Stimulated activated CD4-positive, alpha-beta T cell treated with anti-CD3 and anti-CD28 coated beads, Interleukin-12 subunit alpha, Interleukin-12 subunit beta, amount 100 ng/mL, for 4 hours (primary cell): Measurements from ENCODE around the gene CGREF1.

ENCODE experiments used
- DNase-seq: peaks from one replicate; pipeline ENCODE4 v3.0.0-alpha.2; 2020

Gene CGREF1, protein sequence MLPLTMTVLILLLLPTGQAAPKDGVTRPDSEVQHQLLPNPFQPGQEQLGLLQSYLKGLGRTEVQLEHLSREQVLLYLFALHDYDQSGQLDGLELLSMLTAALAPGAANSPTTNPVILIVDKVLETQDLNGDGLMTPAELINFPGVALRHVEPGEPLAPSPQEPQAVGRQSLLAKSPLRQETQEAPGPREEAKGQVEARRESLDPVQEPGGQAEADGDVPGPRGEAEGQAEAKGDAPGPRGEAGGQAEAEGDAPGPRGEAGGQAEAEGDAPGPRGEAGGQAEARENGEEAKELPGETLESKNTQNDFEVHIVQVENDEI

DNA sequence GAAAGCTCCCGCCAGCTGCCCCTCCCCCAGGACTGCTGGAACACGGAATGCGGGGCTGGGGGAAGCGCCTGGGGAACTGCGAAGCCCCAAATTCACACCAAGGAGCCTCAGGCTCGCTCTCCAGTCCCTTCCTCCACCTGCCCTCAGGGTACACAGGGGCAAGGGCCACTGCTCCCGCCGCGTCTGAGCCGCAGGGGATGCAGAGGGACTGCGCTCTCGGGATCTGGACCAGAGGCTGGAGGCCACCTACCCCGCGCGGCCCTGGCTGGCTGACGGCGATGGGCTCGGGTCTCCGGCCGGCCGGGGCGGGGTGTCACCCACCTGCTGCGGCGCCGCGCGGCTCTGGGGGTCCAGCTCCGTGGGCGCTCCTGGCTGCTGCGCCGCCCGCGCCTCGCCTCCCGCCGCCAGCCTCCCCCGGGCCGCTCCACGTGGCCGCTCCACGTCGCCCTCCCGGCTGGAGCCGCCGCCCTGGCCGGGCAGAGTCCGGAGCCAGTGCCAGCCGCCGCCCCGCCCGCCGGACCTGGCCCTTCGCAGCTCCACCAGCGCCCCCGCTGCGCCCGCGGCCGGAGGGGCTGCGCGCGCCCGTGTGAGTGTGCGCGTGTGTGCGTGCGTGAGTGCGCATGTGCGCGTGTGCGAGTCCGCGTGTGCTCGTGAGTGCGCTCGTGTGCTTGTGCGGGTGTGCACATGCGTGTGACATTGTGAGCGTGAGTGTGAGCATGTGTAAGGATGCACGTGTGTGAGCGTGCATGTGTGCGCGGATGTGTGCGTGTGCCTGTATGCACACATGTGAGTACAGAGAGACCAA is at the start of gene CGREF1:
Gene CGREF1, minus strand, starts transcription at position 604 of the 805 bp plus-strand sequence. CDS start 14,762 bp downstream, outside the sequence.
- DNase-seq: peak; percentile 29

DNA sequence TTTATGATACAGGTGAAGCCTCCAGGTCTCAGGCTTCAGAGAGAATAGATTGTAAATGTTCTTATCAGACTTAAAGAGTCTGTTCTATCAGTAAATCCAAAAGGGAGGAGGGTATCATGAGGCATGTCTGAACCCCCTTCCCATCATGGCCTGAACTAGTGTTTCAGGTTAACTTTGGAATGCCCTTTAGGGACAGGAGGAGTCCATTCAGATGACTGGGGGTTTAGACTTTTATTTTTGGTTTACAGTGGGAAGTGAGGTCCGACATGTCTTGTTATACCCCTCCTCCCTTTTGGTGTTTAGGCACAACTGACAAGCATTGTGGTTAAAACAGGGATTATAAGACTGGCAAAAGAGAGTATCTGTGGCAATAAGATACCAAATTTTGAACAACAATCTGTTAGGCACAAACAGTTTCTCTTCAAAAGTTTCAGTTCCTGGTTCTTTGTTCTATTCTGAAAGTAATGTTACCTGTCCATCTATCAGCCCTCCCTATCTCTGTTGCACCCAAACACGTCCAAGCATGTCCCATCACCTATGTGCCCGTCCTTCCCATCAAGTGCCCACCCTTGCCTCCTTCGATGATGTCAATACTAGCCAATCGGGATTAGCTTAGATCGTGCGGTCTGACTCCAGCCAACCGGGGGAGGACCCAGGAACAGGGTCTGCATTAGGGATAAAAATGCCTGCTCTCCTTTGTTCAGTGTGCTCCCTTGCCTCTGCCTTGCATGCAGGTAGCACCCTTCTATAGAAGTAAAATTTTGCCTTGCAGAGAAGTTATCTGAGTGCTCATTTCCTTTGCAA is 46.2 kb upstream of the CGREF1 start:
- no peak for DNase-seq

DNA sequence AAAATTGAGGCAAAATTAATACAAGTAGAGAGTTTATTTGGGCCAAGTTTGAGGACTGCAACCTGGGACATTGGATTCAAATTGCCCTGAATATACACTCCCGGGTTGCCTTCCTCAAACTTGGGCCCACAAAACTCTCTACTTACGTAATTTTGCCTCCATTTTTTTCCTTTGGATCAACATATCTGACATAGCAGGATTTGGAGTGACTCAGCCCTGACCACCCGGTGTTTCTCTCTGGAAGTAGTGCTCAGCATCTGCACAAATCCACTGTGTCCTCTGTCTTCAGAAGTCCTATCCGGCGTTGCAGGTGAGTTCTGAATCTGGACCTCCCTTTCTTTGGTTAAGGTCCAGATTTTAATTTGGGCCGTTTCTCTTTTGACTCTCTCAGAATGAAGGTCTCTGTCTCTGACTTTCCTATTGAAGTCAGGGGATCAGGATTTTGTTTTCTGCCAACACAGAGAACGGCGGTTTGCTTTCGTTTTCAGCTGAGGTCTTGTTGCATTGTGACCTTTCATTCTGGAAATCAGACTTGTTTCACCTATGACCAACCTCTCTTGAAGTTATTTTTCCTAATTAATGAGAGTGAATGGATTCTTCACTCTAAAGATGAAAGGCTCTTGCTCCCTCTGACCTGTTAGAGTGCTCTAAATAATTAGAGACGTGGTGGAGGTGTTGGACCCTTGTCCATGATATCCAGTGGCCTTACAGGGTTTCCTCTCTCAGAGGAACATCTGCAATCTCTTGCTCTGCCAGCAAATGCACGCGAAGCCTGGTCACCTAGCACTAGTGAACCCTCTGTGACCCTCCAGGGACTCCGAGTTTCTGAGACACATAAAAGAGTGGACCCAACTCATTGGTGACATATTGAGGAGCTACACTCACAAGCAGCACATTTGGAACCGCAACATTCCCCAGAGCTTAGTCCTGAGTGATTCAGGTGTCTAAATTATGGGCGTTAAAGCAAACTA is 43.5 kb upstream of the CGREF1 start:
- no peak for DNase-seq

DNA sequence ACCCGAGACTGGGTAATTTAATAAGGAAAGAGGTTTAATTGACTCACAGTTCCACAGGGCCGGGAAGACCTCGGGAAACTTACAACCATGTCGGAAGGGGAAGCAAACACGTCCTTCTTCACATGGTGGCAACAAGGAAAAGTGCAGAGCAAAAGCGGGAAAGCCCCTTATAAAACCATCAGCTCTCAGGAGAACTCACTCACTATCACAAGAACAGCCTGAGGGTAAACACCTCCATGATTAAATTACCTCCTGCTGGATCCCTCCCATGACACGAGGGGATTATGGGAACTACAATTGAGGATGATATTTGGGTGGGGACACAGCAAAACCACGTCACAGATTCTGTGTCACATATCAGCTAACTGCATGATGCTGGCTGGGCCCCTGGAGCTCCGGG is 41.3 kb upstream of the CGREF1 start:
- DNase-seq: no peak

DNA sequence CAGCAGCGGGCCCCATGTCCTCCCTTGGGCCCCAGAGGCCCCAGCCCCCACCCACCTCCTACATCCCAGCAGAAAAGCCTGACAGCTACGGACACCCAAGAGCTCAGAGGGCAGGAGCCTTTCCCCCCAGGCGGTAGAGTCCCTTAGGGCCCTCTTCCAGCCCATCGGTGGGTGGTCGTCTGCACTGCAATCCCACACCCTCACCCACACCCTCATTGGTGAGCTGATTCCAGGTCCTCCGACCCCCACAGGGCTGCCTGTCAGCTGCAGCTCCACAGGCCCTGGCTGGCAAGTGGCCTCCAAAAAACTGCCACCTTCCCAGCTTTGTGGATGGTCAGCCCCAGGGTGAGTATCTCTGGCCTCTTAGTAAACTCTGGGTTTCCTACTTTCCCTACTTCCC is 40.3 kb upstream of the CGREF1 start:
- no peak for DNase-seq

DNA sequence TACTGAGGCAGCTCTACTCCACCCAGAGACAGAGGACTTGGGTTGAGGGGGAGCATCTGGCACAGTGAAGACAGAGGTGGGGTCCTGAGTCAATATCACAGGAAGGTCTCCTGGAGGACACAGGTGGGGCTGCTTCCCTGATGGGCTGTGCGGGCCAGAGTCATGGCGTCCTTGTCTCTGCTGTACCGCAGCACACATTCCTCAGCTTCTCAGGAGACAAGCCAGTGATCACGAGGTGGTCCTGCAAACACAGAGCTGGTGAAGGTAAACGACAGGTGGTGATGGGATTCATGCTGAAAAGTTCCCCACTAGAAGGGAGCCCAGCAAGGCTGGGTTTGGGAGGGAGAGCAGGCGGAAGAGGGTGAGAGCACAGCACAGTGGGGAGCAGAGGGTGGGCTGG is 39.5 kb upstream of the CGREF1 start:
- DNase-seq: no peak

DNA sequence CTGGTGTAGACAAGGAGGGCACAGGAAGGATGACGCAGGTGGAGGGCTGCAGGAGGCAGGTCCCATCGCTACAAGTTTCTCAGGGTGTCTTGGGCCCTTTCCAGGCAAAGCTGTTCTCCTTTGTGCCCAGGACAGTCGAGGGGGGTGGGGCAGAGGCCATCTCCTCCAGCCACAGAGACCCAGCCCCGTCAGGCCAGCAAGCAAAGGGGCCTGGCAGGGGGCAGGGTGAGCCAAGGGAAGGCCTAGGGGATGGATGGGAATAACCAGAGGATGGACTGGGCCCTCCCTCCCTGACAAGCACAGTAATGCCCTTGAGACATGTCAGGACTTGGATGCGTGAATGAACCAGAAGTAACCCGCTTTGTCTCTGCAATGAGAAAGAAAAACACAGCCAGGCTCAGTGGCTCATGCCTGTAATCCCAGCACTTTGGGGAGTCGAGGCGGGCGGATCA is 36.2 kb upstream of the CGREF1 start:
- no peak for DNase-seq

DNA sequence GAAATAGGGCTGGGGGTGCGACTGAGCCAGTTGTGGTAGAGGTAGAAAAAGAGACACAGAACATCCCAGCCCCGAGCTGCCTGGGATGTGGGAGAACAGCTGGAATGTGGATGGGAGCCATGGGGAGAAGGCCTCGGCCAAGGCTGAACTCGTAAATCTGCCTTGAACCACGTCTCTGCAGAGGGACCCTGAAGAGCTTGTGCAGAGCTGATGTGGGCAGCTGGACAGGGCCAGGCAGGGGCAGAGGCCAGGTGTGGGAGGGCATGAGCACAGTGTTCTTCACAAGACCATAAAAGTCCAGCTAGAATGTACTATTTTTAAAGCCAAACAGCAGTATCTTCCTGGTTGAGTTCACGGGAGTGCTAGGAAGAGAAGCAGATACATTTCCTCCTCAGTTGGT is 35.6 kb upstream of the CGREF1 start:
- no peak for DNase-seq

DNA sequence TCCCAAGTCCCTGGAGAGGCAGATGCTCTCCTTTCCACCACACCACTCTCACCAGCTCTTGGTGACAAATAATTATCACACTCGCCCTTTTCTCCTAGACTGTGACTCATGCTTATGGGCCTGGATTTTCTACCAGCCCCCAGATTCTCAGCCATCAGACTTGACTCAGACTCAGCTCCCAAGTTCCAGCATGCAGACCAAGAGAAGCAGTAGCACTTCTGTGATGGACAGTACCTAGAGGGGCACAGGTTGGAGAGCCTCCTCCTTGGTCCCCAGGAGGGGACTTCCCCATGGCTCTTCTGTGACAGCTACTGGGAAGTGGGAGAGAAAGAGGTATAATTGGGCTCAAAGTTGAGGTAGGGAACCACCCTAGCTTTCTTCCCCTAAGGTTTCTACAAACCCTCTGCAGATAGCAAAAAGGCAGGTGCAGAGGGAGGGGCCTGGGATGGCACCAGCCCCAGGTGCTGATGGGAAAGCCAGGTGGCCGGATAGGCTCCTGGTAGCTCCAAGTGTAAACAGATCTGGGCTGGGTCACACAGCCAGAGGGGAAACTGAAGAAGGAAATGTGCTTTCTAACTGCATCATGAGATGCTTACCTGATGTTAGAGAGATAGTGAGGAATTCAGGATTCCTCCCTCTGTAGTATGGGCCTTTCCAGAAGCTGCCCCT is 34.0 kb upstream of the CGREF1 start:
- no peak for DNase-seq

DNA sequence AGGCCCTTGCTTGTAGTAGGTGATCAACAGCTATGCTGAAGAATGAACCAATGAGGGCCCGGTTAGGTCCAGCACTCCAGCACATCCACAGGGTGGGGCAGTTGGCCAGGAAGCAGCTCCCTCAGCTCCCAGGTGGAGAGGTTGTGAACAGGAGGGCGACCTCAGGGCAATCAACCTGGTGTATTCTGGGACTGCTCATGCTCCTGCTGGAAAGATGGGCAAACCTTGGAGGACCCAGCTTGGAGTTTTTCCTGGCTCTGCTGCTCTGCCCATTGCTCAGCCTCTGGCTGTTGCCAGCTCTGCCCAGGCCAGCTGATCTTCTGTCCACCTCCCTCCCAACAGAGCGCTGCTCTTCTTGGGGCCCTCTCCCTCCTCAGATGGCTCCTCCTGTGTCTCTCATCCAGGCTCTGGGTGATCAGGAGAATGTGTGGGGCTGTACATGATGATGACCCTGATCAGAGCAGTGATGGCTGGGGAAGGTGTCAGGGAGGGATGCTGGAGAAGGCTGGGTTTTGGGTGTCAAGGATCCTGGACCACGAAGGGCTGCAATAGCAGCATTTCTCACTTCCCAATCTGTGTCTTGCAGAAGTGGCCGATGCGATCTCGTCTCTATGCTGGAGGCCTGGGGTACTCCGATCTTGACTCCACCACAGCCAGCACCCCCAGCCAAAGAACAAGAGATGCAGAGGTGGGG is 33.3 kb upstream of the CGREF1 start:
- DNase-seq: no peak

DNA sequence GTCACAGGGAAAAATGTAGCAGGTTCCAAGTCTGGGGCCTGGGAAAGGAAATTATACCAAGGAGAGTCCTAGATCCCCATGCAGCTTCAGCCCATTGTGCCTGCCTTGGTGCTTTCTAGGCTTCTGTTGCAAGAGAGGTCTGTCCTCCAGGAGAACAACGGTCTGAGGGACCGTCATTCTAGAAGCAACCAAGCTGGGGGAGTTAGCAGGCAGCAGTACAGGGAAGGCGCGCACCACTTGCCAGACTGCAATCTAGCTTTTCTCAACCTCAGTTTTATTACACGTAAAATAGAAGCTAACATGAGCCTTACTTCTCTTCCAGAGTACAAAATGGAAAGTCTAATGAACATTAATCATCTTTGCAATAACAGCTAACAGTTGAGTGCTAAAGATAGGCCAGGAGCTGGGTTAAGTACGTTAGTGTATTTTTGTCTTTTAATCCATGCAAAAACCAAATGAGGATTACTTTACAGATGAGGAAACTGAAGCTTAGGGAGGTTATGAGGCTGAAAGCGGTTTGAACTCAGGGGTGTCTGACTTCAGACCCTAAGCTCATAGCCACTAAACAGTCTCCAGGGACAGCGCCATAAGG is 31.8 kb upstream of the CGREF1 start:
- DNase-seq: no peak

DNA sequence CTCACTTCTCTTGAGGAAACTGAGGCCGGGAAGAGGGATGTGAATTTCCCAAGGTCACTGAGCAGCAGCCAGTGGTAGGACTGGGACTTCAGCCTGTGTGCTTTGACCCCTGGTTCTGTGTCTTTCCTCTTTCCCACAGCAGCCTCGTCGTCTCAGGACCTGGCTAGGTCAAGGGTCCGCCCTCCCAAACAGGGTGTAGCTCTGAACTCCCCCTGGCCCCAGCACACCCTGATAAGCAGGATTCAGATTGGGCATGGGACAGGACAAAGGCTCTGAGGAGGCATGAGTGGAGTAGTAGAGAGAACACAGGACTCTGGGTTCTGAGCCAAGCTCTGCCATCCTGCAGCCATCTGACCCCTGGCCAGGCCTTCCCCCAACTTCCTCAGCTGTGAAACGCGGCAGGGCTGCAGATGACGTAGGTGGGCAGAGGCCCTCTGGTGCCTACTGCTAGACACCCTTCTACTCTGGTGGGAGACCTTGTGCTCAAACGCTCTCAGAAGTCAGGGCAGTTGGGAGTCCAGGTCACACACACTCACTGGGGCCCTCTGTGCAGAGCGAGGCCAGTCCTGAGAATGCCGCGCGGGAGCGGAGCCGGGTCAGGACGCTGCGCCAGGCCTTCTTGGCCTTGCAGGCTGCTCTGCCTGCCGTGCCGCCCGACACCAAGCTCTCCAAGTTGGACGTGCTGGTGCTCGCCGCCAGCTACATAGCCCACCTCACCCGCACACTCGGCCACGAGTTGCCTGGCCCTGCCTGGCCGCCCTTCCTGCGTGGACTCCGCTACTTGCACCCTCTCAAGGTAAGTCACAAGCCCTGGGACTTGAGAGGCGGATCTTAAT is 30.9 kb upstream of the CGREF1 start:
- no peak for DNase-seq

DNA sequence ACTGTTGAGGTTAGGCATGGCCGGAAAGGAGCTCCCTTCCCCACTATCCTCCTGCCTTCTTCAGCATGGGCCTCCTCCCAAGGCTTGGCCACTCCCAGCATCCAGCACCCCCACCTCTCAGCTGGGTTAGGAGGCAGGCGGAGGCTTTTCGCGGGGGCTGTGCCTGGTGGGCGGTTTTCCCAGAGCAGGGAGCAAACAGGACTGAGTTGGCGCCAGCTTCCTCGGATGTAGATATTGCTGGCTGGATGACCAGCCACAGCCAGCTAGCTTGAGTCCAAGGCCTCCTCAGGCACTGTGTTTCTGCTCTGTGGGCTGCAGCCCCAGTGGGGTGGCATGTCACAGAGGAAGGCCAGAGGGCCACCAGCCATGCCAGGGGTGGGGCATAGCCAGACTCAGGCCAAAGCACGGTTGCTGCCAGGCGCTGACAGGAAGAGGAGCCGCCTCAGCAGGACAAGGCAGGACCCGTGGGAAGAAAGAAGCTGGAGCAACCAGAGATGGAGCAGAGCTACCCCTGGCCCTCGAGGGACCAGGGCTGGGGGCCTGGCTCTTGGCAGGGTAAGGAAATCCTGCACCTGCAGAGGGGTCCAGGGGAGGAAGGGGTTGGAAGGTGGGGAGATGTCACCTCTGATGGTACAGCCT is 30.0 kb upstream of the CGREF1 start, which contains the start of gene TCF23:
Gene TCF23, plus strand, starts transcription at position 204 of the 639 bp plus-strand sequence. Its CDS starts 130 bp downstream, at position 334.
- no peak for DNase-seq

DNA sequence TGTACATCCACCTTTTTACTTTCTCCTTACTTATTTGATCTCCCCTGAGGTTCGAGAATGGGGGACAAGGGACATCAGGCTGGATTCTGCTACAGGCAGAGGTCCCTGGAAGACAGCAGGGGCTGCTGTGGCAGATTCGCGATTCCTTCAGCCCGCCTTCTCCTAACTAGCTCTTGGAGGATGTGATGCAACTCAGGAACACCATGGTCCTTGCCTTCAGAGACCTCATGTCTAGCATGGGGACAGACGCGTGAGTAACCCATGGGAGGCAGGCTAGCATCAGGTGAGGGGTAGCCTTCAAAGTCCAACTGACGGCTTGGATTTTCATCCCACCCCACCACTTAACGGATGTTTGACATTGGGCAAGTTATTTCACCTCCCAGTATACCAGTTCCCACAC is 29.0 kb upstream of the CGREF1 start:
- DNase-seq: no peak

DNA sequence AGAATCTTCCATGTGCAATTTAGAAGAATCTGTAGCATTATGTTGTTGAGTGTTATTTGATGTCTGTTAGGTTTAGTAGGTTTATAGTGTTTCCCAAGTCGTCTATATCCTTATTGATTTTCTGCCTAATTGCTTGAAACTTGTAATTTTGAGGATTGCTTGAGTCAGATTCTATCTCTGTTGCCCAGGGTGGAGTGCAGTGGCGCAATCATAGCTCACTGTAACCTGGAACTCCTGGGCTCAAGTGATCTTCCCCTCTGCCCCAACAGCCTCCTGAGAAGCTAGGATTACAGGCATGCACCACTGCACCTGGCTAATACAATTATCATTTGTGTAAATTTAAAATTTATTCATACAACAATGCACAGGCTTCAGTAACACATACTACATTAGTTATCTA is 26.8 kb upstream of the CGREF1 start:
- DNase-seq: no peak

DNA sequence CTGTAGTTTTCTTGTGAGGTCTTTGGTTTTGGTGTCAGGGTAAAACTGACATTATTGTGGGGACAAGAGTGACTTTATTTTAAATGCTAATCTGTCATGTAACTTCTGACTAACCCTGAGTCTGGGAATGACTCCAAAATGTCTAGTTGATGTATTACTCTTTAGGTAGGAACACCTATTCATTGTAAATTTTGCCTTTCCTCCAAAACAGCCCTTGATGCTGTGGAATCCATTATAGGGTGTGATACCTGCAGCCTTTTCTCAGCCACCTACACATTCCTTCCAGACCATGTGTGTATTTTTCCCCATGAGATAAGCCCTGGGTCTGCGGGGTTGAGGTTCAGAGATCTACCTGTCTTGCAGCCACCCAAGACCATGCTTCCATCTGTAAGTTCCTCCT is 24.4 kb upstream of the CGREF1 start:
- no peak for DNase-seq

DNA sequence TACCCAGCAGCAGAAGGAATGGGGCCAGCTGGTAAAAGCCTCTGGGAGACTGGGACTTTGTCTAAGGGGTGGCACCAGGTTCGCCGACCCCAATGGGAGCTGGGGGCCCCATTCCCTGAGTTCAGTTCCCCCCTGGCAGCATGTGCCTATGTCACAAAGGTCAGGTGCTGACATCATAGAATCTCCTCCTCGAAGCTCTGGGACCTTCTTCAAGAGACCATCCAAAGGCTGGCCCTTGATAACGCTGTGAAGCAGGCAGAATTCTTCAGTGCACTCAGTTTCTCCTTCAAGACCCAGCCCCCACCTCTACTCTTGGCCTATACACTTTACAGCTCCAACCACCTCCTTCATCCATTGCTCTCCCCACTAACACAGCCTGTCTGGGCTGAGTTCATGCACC is 20.4 kb upstream of the CGREF1 start, which contains the start of gene PRR30:
Gene PRR30, minus strand, starts transcription at position 101 of the 400 bp plus-strand sequence. CDS start 1,081 bp downstream, outside the sequence.
- no peak for DNase-seq

DNA sequence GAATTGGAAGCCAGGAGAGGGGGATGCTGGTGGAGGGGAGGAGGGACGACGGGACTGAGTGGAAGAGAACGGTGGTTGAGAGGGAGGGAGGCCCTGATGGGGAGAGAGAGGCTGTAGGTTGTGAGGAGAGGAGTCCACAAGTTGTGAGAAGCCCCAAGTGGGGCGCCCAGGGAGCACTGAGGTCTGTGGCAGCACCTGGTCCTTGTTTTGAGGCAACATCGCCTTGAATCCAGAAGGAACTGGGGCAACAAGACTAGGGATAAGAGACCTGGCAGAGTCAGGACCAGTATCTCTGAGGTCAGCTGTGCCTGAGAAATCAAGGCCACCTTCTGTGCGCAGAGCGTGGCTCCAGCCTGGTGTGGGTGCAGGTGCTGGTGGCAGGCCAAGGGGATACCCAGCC is 19.2 kb upstream of the CGREF1 start:
- DNase-seq: no peak
